NCI-H2081 (cell line): ENCODE results near the gene GAL3ST1.

Source experiments
- DNase-seq, 2 experiments: peaks; one replicate each; lab custom pipeline; 2025; lab: John Stamatoyannopoulos, UW

Gene GAL3ST1

DNA sequence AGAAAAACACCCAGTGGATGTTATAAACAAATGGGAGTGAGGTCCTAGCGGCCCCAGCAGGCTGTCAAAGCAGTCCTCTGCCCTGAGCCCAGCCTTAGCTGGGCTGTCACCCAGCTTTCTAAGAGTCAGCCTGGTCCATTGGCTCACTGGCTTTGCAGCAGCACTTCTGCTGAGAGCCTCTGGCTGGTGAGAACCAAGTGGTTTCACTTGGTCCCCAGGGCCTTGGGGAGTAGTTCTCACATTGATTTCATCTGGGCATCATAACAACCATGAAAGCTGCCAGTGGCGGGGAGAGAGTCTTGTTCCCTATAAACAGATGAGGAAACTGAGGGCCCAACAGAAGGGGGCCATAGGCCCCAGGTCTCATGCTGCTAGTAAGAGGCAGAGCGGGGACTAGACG lies 39.3 kb downstream of the GAL3ST1 start:
- DNase-seq: no peak

GRCh38 chr22:30531651-30532608 lies 42.5 kb downstream of the GAL3ST1 start:
- DNase-seq: no peak

DNA sequence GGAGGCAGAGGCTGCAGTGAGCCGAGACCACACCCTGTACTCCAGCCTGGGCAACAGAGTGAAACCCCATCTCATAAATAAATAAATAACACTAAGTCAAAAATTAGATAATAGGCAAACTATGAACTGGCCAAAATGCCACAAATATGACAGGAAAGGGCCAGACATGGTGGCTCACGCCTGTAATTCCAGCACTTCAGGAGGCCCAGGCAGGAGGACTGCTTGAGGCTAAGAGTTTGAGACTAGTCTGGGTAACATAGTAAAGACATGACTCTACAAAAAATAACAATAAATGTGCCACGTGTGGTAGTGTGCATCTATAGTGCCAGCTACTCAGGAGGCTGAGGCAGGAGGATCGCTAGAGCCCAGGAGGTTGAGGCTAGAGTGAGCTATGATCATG lies 47.8 kb downstream of the GAL3ST1 start:
- DNase-seq: no peak

GRCh38 chr22:30523646-30524489 lies 50.6 kb downstream of the GAL3ST1 start:
- no peak for DNase-seq

DNA sequence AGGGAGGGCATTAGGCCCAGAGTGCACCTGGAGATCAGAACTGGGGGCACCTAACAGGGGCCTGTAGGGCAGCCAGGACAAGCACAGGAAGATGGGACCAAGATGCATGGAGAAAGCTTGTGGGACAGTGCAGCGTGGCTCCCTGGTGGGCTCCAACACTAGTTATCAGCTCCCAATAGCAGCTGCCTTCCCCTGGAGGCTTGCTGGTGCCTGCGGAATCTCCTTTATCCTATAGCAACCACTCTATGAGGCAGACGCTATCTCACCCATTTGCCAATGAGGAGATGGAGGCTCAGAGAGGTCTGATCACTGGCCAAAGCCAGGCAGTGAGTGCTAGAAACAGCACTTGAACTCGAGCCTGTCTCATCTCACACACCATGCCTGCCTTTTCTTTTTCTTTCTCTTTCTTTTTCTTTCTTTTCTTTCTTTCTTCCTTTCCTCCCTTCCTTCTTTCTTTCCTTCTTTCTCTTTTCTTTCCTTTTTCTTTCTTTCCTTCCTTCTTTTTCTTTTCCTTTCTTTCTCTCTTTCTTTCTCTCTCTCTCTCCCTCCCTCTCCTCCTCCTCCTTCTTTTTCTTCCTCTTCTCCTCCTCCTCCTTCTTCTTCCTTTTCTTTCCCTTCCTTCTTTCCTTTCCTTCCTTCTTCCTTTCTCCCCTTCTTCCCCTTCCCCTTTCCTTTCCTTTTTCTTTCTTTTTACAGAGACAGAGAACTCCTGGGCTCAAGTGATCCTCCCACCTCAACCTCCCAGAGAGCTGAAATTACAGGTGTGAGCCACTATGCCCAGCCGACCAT lies 52.9 kb downstream of the GAL3ST1 start:
- no peak for DNase-seq

DNA sequence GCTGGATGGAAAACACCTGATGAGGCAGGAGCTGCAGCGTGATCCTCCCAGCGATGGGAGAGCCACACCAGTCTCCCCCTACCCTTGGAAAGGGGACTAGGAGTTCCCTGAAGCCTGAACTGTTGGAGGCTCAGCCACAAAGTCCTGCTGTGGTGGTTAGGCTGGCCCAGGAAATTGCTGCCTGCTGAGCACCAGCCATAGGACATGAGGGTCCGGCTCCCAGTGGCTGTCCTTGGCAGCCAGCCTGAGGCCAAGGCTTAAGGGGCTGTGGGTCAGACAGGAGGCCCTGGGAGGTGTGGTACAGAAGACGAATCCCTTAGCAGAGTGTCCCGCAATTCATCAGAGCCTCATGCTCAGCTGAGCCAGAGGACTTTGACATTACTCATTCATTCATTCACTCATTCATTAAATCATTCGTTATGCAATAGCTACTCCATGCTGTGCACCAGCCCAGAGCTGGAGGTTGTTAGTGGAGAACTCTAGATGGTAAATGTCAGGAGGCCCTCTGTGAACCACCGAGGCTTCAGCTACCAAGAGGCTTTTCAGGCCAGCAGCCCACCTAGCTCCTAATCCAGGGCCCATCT lies 54.5 kb downstream of the GAL3ST1 start:
- DNase-seq: no peak

DNA sequence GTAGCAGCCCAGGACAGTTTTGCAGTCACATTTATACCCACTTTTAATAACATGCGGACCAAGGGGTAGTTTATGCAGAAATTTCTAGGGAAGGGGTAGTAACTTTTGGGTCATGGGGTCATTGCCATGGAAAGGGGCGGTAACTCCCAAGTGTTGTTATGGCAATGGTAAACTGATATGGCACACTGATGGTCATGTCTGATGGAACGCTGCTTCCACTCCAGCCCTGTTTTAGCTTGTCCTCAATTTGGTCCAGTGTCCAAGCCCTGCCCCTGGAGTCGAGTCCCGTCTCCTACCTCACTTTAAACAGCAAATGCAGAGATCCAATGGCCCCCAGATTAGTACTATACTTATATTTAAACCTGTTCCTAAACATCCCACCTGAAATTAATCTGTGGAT lies 57.7 kb downstream of the GAL3ST1 start:
- no peak for DNase-seq

- no peak for DNase-seq
Observed at GRCh38 chr22:30516273-30516672, 58.2 kb downstream of the GAL3ST1 start.

GRCh38 chr22:30514252-30514651 lies 60.2 kb downstream of the GAL3ST1 start:
- DNase-seq: no peak

- DNase-seq: no peak
Observed at GRCh38 chr22:30513462-30513861, 61.0 kb downstream of the GAL3ST1 start.

GRCh38 chr22:30511911-30512310 lies 62.6 kb downstream of the GAL3ST1 start:
- DNase-seq: no peak

DNA sequence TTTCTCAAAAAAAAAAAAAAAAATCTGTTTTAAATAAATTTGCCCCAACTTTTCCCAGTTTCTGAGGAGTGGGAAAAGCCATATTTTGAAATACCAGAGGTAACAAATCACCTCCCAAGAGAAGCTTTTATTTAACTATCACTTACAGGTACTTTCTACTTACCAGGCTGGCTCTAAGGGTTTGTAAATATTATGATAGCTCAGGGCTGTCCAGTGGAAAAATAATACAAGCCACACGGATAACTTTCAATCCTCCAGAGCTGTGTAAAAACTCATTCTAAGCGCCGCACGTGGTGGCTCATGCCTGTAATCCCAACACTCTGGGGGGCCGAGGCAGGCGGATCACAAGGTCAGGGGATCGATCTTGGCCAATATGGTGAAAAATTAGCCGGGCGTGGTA lies 63.4 kb downstream of the GAL3ST1 start:
- DNase-seq: no peak

- no peak for DNase-seq
Observed at GRCh38 chr22:30508216-30508615, 66.2 kb downstream of the GAL3ST1 start.

- DNase-seq: no peak
Observed at GRCh38 chr22:30507670-30508069, 66.8 kb downstream of the GAL3ST1 start.

DNA sequence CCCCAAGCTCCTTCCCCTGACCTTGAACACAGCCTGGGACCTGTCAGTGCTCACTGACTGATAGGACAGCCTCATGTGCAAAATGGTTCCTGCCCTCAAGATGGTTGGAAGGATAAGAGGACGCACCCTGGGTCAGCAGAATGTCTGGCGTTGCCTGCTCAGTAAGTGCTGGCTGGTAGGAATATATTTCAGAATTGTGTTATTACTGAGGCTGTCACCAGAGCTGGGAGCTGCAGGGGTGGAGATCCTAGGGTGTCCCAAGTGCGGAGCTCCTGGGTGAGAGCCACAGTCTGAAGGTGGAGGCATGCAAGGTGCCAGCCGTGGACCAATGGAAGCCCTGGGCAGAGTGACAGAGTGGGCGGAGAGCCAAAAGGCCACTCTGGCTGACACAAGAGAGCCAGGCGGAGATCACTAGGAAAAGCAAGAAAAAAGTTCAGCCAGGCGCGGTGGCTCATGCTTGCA lies 67.9 kb downstream of the GAL3ST1 start:
- DNase-seq: no peak
